Stimulated activated CD8-positive, alpha-beta memory T cell treated with anti-CD3 and anti-CD28 coated beads, Interleukin-7, amount 100 ng/mL, for 4 hours (primary cell): ENCODE measurements around the gene CAMK4.
"Not testable (repeated sequence)": the region's sequence is repeated elsewhere in the genome, so short reads cannot be mapped to it uniquely, and the experiment has no call there.

ENCODE experiments used
- DNase-seq, 2 donors: peaks; one replicate each; pipeline ENCODE4 v3.0.0-alpha.2; 2020; ENCODE audit warnings: low read depth in 2 of 2

CAMK4 gene

DNA sequence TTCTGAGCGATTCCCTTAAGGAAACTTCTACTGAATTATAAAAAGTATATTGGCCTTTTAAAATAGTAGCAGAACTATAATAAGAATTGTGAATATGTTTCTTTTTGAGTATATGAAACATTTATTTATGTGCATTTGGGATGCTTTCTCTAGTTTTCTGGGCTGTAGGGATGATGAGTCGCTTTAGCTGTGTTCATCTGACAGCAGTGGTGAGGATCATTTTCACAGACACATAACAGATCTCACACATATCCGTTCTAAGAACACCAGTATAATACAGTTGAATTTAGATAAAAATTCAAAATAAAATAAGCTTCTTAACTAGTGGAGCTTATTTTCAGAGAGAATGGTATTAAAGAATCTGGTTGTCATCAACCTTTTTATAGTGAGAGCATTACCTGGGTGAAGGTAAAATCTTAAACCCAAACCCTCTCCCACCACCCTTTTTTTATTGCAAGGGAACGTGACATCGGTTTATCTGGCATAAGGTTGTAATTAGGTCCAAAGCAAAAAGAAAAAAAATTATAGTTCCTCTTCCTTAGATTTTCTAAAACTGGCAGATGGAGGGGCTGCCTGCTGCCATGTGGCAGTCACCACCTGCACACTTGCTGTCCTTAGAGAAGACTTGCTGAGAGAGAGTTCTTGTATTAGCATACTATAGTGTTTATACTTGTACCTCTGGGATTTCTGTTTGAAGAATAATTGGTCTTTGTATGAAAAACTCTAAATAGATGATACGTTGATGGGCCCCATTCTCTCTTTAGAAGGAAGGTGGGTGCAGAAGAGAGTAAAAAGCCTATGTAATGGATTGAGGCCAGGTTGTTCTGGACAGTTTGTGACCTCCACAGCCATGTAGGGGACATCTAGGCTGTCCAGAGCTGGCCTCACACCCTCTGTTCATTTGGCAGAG, 86.8 kb downstream of the CAMK4 start:
- DNase-seq, result no peak

DNA sequence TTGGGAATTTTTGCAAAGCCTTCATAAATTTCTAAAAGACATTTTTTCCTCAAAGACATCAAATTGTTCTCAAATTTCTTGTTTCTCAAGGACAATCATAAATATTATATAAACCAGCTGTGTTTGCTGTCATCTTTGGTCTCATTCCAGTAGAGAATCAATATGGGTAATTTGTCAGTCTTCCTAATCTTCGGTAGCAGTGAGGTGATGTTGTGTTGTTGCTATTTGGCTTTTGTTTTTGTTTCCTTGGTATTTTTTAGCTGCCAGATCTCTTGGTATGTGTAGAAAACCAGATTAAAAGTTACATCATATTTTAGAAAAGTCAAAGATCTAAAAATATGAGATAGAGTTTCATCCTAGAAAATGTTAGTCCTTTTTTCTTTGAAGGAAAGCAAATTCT, 87.5 kb downstream of the CAMK4 start:
- DNase-seq, result no peak

DNA sequence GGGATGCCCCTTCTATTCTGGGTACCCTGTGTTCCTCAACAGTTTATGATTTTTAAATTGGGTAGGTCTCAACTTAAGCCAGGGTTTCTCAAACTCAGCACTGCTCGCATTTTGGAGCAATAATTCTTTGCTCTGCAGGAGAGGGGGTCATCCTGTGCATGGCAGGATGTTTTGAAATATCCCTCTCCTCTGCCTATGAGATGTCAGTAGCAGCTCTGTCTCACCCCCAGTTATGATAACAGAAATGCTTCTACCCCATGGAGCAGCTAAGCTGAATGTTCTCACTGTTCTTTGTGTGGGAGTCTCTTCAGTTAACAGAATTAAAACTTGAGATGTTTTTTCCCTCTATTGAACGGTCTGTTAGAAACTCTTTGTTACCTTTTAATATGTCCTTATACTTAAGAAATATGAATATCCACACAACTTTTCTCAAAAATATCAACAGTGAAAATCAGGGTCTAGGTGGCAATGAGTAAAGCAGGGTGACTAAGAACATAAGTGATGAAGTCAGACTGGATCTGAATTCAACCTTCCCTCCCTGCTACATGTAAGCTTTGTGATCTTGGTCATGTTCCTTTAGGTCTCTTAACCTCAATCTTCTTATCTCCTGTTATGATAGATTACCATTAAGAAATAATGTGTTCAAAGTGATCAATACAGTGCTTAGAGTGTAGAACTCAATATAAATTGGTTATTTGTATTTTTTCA, 89.0 kb downstream of the CAMK4 start:
- no peak for DNase-seq

DNA sequence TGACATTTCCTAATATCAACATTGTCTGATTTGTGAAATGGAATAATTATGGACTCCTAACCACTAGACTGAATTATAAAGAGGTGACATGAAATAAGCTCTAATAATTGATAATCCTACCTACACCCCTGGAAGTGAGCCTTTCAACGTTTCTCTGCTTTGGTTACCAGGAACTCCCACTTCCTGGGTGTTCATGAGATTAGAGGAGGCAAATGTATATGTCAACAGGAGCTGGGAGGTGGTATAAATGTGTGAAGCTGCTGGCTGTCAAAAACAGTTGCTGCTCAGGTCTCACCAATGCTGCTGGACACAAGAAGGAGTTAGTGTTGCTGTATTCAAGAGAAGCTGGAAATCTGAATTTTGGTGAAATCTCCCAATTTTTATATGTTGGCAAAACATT, 96.8 kb downstream of the CAMK4 start:
- DNase-seq, result no peak

DNA sequence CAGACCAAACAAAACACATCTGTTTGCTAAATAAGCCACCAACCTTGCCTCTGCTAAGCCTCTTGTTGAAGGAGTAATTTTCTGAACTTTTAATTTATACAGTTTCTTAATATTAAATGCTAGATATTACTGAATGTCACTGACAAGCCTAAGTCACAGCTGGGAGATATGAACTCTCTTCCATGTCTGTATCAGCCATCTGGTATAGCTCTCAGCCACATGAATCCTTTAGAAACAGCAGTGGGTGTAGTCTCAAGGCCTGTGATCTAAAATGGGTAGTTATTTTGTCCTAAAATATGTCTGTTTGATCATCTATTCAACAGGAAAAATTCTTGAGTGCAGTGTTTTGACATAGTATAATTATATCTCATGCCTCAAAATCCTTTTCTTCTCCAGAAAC, 97.2 kb downstream of the CAMK4 start:
- DNase-seq, result no peak

DNA sequence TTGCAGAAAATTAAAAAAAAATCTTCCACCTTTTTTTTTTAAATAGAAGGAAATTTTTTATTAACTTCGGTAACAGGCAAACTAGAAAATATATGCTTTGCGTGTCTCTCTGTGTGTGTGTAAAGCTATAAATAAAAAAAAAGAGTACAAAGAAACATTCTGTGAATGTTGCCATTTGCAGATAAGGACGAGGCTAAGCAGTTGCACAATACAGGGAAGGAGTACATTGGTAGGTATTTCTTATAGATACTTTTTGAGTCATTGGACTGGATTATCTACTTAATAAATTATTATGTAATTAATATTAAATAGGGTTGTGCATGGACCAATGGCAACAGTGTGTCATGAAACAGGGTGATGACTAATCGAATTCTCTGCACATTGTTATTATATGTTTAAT, 102.4 kb downstream of the CAMK4 start:
- DNase-seq, result no peak

DNA sequence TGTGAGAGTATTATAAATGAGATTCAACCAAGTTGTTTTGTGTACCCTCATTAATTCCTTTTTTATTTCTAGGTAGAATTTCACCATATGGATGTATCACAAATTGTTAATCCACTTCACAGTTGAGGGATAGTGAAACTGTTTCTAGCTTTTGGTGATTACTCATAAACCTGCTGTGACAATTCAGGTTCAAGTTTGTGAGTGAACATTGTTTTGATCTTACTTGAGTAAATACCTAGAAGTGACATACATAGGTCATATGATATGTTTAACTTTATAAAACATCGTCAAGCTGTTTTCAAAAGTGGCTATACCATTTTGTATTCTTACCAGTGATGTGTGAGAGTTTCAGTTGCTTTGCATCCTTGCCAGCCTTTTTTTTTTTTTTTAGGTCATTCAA, 112.9 kb downstream of the CAMK4 start:
- no peak for DNase-seq

DNA sequence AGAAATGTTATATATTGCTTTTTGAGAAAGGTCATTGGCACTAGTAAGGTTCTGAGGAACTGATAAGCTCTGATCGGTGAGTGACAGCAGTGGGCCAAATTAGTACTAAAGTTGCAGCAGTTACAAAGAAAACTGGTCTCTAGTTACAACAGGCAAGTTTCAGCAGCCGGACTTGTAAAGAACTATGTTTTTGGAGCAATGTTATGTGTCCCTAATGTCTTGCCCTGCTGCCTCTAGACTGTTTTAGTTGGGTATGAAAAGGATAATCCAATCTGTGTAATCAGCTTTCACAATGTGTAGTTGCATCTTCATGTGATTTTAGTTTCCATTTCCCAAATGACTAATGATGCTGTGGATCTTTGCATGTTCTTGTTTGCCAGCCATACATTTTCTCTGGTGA, 113.5 kb downstream of the CAMK4 start:
- DNase-seq, result no peak

DNA sequence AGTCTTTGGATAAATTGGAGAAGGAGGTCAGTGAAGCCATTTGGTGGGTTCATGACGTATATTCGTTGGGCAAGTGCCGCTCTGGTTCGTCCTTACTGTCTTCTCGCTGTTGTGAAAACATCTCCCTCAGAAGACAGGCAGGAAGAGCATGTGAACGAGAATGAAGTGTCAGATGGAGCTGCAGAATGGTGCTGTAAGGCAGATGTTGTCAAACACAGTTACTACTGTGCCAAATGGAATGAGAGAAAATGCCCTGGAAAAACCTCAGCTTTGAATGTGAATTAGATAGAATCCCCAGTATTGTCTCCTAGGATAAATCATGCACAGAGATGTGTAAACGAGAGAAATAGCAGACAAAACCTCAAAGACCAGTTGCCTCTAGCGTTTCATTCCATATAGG, 121.5 kb downstream of the CAMK4 start:
- no peak for DNase-seq

DNA sequence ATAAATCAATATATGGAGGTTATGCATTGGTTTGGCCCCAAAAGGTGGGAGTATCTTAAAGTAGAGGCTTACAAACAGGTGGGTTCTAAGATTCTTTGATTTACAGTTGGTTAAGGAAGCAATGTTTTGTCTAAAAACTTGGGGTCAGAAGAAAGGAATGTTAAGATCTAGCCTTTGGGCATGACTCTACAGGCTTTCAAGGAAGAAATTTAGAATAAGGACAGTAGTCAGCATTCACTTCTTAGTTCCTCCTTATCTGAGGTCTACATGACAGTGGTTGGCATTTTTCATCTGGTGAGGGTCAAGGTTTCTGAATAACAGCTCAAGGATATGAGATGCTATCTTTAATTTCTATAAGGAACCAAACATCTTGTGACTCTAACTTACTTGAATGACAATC, 122.8 kb downstream of the CAMK4 start:
- no peak for DNase-seq

DNA sequence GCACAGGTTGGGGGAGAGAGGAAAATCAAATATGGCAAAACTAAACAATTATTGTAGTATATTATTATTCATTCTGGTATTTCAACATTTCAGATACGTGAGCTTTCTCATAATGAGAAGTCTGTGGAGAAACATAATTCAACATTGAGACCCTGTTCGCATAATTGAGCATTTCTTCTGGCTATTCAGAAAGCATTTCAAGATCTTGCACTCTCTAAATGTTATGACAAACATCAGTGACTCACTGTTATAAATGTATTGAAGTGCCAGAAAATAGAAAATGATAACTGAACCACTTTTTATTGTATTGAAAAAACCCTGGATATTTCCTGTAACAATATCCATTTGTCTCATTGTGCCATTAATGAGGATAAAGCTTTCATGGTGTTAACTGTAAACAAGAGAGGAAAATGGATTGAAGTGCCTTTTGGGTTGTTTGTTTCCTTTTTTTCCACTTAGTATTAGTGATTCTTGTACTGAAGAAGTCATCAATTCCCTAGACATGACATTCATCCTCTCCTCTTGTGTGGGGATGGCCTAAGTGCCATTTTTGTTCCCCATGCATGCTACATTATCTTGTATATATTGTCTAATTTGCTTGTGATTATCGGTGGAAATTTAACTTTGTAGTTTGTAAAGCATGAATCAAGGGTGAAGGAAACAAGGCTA, 124.6 kb downstream of the CAMK4 start:
- DNase-seq, result no peak

DNA sequence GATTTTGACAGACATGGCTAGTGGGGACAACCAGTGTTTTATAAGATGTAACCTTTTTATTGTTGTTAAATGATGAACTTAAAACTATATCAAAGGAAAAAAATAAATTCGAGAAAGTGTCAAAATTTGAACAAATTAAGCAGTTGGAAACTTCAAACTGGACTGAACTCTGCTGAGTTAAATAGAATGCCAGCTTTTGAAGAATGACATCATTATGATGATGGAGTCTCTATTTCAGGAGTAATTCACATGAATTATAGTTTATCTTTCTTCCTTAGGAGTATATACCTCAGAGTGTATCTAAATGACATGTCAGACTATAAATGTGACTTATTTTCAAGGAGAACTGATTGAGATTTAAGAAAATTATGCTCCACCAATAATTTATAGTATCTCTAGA, 125.2 kb downstream of the CAMK4 start:
- no peak for DNase-seq

DNA sequence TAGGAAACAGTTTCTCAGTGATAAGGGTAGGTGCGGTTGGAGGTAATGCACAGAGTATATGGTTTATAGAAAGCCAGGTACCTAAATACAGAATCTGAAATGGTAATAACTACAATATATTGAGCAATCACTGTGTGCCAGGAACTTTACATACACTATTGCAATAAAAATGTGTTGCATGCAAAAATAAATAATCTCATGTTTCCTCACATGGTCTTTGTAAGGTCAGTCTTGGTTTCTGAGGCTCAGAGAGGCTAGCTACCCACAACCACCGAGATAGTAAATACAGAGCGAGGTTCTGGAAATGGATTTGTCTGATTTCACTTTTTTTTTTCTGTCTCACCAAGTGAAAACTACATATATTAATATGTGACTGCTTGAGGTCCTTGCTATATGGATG, 128.9 kb downstream of the CAMK4 start:
- DNase-seq, result no peak

DNA sequence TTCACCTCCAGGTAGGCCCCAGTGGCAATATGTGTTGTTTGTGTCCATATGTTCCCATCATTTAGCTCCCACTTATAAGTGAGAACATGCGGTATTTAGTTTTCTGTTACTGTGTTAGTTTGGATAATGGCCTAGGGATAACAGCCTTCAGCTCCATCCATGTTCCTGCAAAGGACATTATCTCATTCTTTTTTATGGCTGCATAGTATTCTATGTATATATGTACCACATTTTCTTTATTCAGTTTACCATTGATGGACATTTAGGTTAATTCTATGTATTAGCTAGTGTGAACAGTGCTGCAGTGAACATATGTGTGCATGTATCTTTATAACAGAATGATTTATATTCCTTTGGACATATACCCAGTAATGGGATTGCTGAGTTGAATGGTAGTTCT, 134.5 kb downstream of the CAMK4 start:
- DNase-seq, result not testable (repeated sequence)

DNA sequence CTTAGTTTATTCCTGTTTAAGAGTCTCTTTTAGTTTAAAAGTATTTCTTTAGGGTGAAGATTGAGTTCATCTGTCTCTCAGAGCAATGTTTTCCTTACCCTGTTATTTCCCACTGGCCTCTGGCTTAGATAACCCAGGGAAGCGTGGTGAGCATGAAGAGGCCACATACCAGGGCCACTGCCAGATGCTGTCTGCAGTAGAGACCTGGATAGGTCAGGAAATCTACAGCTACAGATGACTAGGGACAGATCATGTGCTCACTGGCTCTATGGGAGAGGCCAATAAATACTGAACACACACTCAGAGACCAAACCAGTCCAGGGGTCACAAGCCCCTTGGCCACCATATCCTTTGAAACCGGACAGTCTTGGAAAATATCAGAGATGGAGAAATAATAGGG, 136.0 kb downstream of the CAMK4 start:
- DNase-seq, result no peak

DNA sequence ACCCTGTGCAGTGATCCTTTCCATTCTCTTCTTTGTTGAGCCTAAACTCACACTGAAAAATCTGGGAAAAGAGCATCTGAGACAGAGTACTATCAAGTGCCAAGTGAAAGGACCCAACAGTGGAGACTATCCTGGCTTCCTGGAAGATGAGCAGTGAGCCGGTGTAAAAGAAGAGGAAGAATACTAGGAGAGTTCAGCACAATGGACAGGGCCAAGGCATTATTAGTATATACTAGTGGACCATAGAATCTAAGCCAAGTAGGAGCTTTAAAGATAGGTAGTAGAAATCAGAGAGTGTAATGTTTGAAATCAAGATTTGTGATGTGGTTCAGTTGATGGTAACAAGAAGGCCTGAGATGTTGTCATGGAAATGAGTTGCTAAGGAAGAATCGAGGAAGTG, 140.8 kb downstream of the CAMK4 start:
- no peak for DNase-seq

DNA sequence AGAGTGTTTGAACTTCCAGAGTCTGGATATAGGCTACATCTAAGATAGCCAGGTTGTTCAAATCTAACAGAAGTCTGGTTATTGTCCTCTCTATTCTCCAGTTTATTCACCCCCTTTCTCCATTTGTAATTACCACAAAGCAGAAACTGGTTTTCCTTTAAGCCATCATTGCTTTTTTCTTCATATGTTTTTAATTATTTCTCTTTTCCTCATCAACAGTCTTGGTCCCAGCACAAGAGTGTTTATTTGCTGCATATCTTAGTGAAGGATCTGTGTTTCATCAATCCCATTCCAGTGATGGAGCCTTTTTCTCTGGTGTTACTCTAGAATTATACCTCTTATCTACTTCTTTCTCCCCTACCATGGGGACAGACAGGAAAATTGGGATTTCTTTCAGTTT, 142.2 kb downstream of the CAMK4 start:
- DNase-seq, result no peak

DNA sequence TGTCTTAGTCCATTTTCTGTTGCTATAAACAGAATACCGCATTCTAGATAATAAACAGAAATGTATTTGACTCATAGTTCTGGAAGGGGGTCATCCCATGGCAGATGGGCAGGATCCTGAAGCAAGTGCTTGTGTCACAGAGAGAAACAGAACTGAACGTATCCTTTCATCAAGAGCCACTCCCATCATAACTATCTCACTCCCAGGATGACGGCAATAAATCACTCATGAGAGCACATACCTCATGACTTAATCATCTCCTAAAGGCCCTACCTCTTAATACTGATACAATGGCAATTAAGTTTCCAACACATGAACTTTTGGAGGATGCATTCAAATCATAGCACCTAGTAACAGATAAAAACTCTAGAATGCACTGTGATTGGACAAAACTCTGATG, 142.9 kb downstream of the CAMK4 start:
- DNase-seq, result no peak

DNA sequence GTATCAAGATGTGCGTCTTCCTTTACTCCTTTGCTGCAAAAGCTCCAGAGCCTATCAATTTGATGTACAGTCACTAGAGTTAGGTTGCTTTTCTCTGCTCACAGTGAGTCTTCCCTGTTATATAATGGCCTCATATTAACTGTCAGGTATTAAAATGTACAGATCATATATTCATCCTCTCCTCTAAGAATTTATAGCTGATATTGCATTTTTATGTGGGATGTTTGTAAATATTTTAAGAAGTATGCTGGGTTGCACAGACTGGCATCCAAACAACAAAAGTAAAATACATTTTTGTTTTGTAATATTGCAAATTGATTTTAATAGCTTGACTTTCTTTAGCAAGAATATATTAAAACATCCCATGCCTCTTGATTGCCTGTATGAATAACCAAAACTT, 148.6 kb downstream of the CAMK4 start:
- DNase-seq, result no peak

DNA sequence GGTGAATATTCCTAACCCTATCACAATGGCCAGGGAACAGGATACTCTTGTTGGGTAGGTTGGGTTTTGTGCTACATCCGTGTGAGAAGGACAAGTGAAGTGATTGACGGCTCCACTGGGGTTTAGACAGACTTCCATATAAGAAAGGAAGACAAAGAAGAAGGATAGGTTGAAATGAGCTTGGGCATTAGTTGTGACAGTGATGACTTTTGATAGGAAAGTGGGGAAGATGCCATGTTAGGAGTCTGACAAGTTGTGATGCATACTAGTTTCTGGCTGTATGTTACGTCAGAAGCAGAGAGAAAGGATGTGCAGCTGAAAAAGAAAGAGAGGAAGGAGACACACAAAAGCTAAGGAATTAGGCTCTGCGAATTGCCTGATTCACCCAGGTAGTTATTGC, 150.2 kb downstream of the CAMK4 start:
- no peak for DNase-seq

DNA sequence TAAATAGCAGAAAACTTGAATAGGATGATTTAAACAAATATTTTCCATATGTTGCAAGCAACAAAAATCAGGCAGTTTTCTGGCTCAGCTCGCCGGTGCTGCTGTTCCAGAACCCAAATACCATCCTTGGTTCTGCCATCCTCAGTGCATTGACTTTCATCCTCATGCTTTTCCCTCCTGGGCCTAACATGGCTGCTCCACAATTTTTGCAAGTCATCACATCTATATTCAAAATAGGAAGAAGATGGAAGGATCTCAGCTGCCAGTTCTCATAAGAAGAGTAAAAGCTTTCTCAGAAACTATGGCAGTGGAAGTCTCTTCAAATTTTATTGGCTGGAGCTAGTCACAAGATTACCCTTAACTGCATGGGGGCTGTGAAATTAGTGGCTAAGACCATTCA, 151.5 kb downstream of the CAMK4 start:
- no peak for DNase-seq

DNA sequence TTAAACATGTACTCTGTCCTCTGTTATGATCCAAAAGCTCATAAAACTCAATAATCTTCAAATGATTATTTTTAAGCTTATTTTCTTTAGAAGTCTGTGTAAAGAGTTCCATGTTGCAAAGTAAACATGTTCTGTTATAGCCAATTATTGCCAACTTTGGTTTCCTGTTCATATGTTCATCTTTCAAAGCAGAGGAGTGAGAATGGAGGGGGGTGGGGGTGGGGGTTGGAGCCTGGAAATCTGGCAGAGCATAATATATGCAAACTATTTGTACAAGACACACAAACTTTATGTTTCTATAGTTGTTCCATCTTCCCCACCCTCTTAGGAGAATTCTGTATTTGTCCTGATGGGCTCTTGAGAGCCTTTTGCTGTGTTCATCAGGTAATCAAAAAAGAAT, 153.1 kb downstream of the CAMK4 start:
- no peak for DNase-seq

DNA sequence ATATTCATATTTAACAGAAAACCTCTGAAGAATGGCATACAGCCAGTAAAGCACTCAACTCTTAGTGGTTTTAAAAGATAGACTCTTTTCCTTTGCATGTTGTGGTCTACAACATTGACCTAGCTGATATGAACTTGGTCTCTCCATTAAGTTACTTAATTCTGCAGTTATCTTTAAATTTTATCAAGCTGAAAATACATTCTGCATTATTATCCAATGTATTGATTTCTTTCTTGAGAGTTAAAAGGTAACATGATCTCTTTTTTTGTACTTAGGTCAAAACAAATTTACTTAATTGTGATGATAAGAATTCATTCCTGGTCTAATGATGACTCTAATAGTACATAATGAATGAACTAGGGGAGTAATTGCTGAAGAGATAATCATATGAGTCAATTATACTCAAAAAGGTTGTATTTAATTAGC, 155.2 kb downstream of the CAMK4 start:
- DNase-seq, result no peak
